CD4-positive, alpha-beta T cell treated with Interleukin-15 for 1 hour (primary cell): ENCODE measurements around the gene CXCL3.
"Not testable (repeated sequence)": the region's sequence is repeated elsewhere in the genome, so short reads cannot be mapped to it uniquely, and the experiment has no call there.

ENCODE experiments used
- DNase-seq: peaks from one replicate; pipeline ENCODE4 v3.0.0-alpha.2; 2020

CXCL3 gene

DNA sequence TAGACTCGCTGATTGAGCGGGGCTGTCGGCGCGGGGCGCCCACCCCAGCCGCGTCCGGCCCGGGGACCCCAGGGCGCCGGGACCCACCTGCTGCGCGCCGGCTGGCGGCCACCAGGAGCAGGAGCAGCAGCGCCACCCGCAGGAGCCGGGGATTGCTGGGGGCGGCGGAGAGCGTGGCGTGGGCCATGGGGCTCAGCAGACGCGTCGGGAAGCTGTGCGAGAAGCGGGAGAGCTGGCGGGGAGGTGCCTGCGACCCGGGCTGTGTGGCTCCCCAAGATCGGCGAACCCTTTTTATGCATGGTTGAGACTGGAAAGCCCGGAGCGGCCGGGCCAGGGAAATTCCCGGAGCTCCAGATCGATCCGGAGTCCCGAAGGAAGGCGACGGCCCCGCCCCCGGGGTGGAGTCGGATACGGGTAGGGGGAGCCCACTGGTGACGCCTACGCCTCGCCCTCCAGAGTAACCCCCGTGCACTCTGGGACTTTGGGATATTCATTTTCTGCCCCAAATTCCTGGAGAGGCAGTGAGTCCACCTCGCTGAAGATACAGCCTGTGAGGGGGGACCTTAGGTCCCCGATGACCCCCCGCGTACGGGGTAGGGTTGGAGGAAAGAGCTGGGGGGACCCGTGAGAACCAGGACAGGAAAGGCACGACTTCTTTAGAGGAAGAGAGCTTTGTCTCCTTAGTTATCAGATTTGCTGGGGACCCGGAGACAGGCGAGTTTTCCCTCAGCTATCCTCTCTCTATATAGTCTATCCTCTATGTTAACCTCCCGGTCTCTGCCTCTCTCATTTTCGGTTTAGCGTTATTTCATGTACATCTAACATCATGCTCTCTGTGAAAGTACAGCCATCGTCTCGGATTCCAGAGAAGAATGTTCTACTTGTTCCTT is at the start of gene CXCL3:
TSS of gene CXCL3 (minus strand) at position 265 of the 890 bp plus-strand sequence. CDS start at position 187, 78 bp downstream.
- DNase-seq = peak; percentile 45

DNA sequence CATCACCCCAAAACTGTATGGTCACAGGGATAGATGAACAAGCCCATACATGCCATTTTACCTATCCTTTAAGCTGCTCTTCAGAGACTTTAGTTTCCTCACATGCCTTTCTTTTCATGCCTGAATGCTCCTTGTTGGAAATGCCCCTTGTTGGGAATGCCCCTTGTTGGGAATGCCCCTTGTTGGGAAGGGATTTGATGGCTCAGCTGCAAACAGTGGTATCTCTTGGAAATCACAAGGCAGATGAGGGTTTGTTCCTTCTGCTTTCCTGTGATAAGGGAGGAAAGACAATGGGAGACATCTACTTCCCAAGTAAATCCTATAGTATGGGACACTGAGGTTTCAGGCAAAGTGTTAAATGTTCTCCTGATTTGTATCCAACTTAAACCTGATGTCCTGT is 49.0 kb upstream of the CXCL3 start:
- DNase-seq = no peak

DNA sequence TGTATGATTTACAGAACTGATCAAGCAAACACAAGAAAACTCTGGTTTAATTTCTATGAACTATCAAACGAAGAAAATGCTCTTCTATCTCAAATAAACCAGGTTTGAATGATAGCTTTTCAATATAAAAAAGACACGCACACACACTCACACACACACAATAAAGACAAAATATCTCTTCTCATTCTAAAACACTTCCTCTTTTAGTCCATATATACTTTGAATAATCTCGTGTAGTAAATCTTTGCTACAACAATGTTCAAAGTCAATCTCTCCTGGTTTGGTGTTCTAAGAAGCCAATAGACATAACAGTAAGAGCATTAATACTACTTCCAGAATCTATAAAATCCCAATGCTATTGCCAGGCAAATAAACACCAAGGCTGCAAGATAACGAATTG is 47.2 kb upstream of the CXCL3 start:
- no peak for DNase-seq

DNA sequence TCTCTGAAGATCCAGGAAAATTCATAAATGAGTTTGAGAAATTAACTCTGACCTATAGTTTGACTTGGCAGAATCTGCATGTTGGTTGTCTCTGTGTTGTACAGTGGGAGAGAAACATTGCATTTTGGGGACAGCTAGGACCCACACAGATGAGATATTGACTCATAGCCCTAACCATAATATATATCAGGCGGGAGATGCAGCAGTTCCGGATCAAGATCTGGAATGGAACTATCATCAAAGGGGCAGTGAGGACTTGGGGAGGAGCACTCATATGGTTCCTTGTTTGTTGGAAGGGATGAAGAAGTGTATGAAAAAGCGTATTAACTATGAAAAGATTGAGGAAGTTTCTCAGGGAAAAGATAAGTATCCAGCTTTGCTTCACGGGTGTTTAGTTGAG is 46.5 kb upstream of the CXCL3 start:
- DNase-seq = no peak

DNA sequence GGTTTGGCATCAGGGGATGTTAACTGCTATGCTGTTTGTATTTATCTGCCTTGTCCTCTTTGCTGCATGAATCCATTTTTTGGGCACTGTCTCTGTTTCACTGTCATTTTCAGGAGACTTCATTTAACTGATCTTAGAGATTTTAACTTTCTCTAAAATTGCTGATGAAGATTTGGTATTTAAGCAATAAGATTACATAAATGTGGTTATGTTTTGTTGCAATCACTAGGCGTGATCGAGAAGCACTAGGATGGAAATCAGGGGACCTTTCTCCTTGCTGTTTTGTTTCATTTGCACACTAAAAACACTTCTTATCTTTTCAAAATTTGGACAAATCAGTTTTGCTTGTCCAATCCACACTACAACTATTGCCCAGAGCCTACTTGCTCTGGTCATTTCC is 45.1 kb upstream of the CXCL3 start:
- no peak for DNase-seq

DNA sequence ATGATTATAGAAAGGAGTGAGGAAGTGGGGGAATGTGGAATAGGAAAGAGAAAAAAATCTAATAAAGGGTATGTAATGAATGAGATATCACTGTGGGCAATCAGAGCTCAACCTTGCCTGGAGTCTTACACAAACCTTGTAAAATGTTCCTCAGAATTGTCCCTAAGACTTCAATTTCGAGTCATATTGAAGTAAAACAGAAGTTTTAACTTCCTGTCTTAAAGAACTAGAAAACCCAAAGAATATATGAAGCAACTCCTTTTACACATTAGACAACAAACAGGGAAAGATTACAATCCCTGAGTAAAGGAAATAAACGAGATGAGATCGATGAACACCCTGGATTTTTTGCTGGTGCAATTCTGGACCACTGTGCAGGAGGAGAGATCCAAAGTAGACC is 42.5 kb upstream of the CXCL3 start:
- DNase-seq = no peak

DNA sequence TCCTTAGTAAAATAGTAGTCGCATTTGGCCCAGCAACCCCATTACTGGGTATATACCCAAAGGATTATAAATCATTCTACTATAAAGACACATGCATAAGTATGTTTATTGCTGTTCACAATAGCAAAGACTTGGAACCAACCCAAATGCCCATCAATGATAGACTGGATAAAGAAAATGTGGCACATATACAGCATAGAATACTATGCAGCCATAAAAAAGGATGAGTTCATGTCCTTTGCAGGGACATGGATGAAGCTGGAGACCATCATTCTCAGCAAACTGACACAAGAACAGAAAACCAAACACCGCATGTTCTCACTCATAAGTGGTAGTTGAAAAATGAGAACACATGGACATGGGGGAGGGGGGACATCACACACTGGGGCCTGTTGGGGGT is 41.9 kb upstream of the CXCL3 start:
- not testable (repeated sequence) for DNase-seq

DNA sequence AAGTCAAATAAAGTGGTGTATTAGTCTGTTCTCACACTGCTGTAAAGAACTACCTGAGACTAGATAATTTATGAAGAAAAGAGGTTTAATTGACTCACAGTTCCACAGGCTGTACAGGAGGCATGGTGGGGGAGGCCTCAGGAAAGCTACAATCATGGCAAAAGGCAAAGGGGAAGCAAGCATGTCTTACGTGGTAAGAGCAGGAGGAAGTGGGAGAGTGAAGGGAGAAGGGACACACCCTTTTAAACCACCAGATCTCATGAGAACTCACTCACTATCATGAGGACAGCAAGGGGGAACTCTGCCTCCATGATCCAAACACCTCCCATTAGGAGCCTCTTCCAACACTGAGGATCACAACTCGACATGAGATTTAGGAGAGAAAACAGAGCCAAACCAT is 40.5 kb upstream of the CXCL3 start:
- peak; percentile 31 for DNase-seq

DNA sequence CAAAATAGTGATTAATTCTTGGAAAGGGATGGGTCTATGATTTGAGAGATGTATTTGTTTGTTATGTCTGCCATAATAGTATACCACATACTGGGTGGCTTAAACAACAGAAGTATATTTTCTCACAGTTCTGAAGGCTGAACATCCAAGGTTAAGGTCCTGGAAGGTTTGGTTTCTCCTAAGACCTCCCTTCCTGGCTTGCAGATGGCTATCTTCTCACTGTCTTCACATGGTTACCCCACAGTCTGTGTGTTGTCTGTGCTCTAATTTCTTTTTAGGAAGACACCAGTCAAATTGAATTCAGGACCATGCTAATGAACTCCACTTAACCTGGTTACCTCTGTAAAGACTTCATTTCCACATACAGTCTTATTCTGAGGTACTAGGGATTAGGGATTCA is 34.9 kb upstream of the CXCL3 start:
- no peak for DNase-seq

DNA sequence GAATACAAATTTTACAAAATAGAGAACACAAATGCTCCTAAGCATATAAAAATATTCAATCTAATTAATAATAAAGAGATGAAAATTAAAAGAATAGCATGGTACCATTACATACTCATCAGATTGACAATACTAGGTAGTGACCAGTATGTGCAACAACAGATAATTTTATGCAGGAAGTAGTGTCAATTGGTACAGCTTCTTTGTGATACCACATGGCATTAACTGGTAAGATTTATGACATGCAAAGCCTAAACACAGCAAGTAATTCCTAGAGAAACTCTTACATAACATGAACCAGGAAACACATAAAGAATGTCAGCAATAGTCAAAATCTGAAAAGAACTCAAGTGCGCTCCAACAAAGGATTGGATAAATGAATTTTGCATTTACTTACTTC is 34.2 kb upstream of the CXCL3 start:
- no peak for DNase-seq

DNA sequence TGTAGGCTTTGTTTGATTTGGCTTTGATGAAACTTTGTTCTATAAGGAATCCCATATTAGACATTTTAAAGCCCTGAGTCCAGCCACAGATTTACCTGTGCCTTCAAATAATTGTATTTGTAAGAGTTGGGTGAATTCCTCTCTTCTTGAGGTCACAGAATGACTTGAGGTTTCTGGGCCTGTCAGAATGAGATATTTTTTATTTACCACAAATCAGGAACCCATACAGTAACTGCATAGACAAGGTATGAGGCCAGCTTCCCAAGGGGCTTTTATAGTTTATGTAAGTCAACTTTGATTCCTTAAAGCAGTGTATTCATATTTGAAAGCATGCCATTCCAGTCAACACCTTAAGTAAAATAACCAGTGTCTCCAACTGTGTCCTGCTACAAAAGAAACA is 29.1 kb upstream of the CXCL3 start:
- DNase-seq = no peak

DNA sequence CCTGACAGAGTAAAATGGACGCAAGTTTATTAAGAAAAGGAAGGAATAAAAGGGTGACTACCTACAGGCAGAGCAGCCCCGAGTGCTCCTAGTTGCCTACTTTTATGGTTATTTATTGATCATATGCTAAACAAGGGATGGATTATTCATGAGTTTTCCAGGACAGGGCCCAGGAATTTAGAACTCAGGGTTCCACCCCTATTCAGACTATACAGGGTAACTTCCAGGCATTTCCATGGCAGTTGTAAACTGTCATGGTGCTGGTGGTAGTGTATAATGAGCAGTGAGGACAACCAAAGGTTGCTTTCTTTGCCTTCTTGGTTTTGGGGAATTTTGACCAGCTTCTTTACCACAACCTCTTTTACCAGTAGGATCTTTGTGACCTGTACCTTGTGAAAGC is 27.7 kb upstream of the CXCL3 start:
- no peak for DNase-seq

DNA sequence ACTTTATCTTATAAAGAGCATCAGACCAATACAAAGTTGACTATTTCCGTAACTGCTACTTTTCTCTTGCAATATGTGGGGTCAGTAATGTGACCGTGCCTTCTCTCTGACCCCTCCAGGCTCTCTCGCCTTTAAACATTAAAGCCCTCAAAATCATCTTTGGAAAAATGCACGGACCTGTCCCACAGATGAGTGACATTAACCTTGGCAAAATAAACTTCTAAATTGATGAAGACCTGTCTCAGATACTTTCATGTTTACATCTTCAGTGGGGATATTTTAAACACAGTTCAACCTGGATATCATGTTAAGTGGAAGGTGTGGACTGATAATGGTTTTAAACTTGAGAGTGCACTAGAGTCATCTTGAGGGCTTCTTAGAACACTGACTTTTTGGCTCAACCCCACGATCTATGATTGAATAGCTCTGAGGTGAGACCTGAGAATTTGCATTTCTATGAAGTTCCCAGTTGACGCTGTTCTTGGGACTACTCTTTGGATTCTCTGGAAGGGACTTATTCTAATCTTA is 26.7 kb upstream of the CXCL3 start:
- DNase-seq = no peak

DNA sequence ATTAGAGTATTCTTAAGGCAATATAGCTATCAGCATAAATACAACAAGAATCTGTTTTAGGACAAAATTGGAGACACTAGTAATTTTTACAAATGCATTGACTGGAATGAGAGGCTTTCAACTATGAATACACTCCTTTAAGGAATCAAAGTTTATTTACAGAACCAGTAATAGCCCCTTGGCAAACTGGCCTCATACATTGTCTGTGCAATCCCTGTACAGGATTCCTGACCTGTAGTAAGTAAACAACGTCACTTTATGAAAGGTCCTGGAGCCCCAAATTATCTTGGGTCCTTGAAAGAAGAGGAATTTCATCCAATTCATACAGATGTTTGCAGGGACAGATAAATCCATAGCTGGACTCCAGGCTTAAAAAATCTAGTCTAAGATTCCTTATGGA is 25.4 kb upstream of the CXCL3 start:
- no peak for DNase-seq

DNA sequence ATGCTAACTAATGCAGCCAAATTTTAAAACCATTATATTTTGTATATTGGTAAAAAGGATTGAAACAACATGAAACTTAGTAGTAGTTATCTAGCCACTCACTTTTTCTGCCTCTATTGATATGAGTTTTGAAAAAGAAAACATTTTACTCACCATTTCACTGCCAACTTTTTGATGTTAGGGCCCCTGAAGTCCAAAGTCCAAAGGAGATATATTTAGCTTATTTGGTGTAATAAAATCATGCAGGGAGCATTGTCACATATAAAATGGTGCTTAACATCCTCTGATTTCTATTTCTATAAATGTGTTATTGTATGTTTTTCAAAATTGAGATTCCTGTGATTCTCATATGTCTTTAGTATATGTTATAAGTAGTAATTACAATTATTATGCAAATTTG is 24.5 kb upstream of the CXCL3 start:
- DNase-seq = no peak

DNA sequence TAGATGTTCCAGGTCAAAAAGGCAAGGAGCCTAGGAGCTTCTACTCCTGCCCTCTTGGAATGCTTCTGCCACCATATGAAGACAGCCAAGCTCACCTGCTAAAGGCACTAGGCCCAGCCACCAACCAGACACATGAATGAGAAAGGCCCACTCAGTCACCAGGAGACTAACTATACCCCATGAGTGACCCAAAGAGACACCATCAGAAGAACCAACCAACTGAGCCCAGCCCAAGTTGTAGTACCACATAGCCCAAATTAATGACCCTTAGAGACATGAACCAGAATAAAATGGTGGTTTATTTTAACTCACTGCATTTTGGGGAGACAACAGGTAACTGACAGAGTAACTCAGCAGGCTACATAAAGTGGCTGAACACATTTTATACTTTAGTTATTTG is 22.9 kb upstream of the CXCL3 start:
- DNase-seq = no peak

DNA sequence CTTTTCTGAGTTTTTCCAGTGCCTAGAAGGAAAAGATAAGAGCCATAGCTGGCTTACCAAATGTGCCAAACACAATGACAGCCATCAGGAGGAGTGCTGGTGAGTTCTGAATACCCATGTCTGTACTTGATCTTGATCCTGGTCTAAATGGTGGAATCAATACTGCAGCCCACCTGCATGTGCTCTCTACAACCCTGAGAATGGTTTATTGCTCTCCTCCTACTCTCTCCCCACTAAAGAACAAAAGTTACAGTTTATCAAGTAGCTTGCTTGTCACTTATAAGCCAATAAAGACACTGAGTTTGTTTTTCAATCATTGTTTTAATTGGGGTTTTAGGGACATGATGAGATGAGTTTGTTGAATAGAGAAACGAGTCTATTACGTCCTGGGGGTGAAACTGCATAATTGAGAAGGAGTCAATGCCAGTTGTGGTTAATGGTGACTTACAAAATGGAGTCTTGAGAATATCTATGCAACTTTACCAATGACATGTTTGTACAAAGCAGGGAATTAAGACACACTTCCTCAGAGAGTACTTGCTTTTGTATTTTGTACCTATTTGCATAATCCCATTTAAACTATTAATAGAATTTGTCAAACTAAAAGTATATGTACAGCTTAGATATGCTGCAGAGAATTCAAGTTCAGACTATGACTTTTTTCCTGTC is 20.8 kb upstream of the CXCL3 start:
- DNase-seq = no peak

DNA sequence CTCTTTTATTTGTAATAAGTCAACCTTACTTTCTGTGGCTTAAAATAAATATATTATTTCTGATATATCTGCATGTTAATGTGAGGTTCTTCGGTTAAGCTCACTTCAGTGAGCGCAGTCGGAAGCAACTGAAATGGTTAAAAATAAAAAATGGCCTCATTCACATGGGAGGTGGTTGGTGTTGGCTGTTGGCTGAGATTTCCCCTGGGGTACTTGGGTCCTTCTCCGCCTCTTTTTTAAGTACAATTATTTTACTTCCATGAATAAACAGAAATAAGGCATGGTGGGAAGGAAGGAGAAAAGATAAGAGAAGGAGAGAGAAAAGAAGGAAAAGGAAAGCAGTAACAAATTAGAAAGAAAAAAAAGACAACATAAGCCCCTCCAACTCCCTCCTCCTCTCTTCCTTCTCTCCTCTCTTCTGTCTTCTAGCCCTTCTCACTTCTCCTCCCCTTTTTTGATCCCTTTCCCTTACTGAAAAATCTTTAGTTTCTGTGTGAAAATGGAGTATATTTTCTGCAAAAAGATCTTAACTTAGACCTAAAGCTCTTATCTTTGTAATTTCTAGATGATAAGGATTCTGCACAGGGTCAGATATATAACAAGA is 19.7 kb upstream of the CXCL3 start:
- no peak for DNase-seq

DNA sequence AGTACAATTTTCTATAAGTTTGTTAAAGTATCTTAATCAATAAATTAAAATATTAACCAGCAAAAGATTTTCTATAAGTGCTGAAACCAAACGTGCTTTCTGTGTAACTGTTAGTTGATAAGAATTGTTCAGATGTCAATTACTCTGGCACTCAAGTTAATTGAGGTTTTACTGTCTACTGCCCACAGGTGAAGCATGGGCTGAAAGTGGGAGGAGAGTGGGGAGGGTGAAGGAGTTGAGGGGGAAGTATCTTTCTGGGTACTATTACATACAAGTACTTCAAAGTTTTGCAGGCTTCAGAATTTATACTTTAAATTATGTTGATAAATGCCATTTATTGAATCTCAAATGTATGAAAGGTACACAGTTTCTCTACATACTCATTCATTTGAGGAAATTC is 19.1 kb upstream of the CXCL3 start:
- DNase-seq = no peak

DNA sequence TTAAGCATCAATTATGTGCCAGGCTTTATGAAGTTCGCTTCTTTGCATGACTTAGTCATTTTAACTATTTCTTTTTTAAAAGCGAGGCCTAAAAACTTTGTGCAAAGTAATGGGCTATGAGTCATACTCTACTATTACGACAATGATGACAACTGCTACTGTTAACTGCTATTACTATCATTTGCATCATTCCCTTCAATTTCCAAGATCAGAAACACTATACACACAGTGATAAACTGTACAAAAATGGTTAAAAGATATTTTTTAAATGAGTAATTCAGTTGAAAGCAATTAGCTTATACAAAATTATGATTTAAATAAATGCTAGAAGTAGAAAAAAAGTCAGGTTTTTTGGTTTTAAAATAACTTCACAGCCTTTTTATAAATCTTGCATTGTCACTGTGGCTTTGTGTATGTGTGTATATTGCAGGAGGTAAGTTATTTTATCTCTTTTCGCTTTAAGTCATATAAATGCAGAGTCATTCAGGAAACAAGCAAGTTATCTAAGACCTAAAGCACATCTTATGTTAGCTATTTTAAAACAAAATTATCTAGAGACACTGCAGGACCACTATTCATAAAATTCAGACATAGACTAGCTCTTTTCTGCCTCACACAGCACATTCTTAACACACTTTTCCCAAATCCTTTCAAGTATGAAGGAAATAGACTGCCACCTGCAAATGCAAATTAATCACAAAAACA is 18.5 kb upstream of the CXCL3 start:
- no peak for DNase-seq

DNA sequence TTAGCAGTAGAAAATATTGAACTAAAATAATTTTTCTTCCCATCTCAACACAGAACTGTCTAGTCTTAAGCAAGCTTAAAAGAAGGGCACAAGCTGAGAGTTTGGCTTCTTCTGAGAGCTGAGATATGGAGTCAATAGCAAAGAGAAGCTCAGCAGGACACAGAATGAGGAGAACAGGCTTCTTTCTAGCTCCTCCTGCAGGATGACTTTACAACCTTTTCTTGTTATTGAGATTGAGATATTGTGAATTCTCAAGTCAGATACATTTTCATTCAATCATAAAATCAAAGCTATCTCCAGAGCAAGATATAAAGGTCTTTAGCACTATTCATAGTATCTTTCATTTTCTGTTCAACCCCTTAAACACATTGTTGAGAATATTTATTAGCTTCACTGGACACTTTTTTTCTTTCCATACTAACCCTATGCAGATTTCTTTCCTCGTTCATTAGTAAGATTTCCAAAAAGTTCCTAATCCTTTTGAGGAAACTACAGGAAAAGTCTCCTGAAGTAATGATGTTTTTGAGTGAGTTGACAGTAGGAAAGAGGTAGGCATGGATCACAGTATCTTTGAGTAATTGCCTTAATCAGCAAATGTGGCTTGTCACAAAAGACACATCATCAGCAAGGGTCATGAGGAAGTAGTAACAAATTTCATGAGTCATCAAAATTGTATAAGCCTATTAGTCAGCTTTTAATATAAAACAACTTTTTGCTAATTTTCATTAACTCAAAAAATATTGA is 17.8 kb upstream of the CXCL3 start:
- DNase-seq = no peak

DNA sequence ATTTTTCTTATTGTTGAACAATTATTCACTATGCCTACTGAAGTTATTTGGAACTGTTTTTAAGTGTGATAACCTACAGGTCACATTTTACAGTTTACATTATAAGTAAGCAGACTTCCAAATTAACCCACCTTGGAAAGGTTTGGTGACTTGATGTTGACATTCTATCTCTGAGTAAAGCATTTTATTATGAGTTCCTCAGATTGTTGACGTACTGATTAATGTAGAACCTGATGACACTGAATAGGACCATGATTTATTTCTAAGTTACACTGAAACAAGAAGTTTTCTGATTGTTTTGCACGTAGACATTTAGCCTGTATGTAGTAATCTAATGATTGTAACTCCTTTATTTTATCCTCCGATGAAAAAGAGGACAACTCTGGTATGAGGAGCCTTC is 17.0 kb upstream of the CXCL3 start:
- DNase-seq = no peak

DNA sequence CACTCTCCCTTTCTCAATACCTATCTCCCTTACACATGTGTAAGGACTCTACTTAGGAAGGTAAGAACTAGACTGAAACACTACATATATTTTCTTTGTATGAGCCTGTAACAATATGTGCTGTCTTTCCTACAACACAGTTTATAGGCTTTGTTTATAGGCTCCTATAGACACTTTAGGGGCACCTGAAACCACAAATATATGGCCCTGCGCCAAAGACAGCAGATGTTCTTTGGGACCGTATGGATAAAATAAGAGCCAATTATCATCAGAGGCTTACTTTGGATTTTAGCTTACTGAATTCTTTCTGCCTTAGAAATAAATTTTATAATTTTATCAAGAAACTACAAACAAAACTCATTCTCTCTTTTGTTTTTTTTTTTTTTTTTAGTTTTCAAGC is 16.6 kb upstream of the CXCL3 start:
- no peak for DNase-seq
